Fibroblast of lung (primary cell): ENCODE results near the gene TRMT61A. TPM values are rescaled to one million over a fixed set of nuclear protein-coding genes. Genes with fewer than 3 reads are reported as not detected.

Experiments
- DNase-seq, 2 donors: peaks; one replicate each; pipeline versions ENCODE4 v3.0.0 to v3.0.0-alpha.2; 2010; ENCODE audit warnings: low read depth in 2 of 2
- H2AFZ ChIP-seq: 2 replicates; pipeline ENCODE4 v1.5.1; 2012; ENCODE audit warnings: low read length, control low read depth, inconsistent platforms
- H3K27ac ChIP-seq: 2 replicates; pipeline ENCODE4 v1.5.1; 2011; ENCODE audit warnings: low read length, control low read depth; ENCODE audit not compliant: insufficient read depth
- H3K27me3 ChIP-seq: 2 replicates; pipeline ENCODE4 v1.5.1; 2011; ENCODE audit warnings: mild to moderate bottlenecking, low read length; ENCODE audit not compliant: control insufficient read depth, insufficient read depth
- H3K36me3 ChIP-seq: 2 replicates; pipeline ENCODE4 v1.5.1; 2011; ENCODE audit warnings: low read length; ENCODE audit not compliant: control insufficient read depth, insufficient read depth
- H3K4me1 ChIP-seq: 2 replicates; pipeline ENCODE4 v1.5.1; 2011; ENCODE audit warnings: low read length; ENCODE audit not compliant: control insufficient read depth, insufficient read depth; ENCODE audit errors: extremely low read depth
- H3K4me2 ChIP-seq: 2 replicates; pipeline ENCODE4 v1.5.1; 2011; ENCODE audit warnings: low read length, control low read depth; ENCODE audit not compliant: insufficient read depth; ENCODE audit errors: extremely low read depth
- H3K4me3 ChIP-seq, 4 experiments: fragments of 200-600 bp in 1 of 4; sonication (generic) in 1 of 4; replicated peaks in 1 of 4; 2 replicates each; pipeline ENCODE4 v1.5.1; 2011 to 2016; ENCODE audit warnings: low read length in 4 of 4, low read depth in 3 of 4, mild to moderate bottlenecking in 3 of 4, control low read depth in 2 of 4, inconsistent platforms in 1 of 4, mixed read lengths in 1 of 4; ENCODE audit not compliant: insufficient read depth in 1 of 4; ENCODE audit errors: control extremely low read depth in 1 of 4
- H3K79me2 ChIP-seq: 2 replicates; pipeline ENCODE4 v1.5.1; 2012; ENCODE audit warnings: mild to moderate bottlenecking, low read length, inconsistent platforms; ENCODE audit not compliant: control insufficient read depth, insufficient read depth
- H3K9ac ChIP-seq: 2 replicates; pipeline ENCODE4 v1.5.1; 2011; ENCODE audit warnings: mild to moderate bottlenecking, low read length, control low read depth; ENCODE audit not compliant: insufficient read depth
- H3K9me3 ChIP-seq: 2 replicates; pipeline ENCODE4 v1.5.1; 2012; ENCODE audit warnings: low read depth, low read length; ENCODE audit not compliant: control insufficient read depth, insufficient read depth
- H4K20me1 ChIP-seq: 2 replicates; pipeline ENCODE4 v1.5.1; 2011; ENCODE audit warnings: low read length; ENCODE audit not compliant: control insufficient read depth, insufficient read depth; ENCODE audit errors: extremely low read depth
- CTCF ChIP-seq, 2 donors: IDR thresholded peaks in 1 of 2; conservative IDR thresholded peaks in 1 of 2; 1 replicate in 1 of 2; 2 replicates in 1 of 2; pipeline ENCODE4 v1.5.1; 2011 to 2012; ENCODE audit warnings: low read length in 2 of 2, control low read depth in 1 of 2, inconsistent platforms in 1 of 2, low read depth in 1 of 2, mild to moderate bottlenecking in 1 of 2
- EZH2 ChIP-seq: IDR thresholded peaks from 2 replicates; pipeline ENCODE4 v1.5.1; 2012; ENCODE audit warnings: low read length, control low read depth, mild to moderate bottlenecking; ENCODE audit errors: missing control alignments
- polyA plus RNA-seq, 2 donors: library from polyadenylated mRNA; depleted of rRNA in 1 of 2; stranded (reverse) in 1 of 2; unstranded in 1 of 2; fragments of >200 nt; gene quantifications; 2 replicates each; pipeline ENCODE4 v1.2.1, GENCODE V29; 2011 to 2012; ENCODE audit warnings: missing spikeins in 1 of 2
- total RNA-seq: library from RNA; depleted of rRNA; stranded (reverse); fragments of >200 nt; gene quantifications from 2 replicates; pipeline ENCODE4 v1.2.1, GENCODE V29; 2014

The TRMT61A gene
- total and polyA plus RNA-seq, 2 donors (not counting 1 experiment from before 2014, with no cell fraction given), result 4.2 to 10.6 TPM

DNA sequence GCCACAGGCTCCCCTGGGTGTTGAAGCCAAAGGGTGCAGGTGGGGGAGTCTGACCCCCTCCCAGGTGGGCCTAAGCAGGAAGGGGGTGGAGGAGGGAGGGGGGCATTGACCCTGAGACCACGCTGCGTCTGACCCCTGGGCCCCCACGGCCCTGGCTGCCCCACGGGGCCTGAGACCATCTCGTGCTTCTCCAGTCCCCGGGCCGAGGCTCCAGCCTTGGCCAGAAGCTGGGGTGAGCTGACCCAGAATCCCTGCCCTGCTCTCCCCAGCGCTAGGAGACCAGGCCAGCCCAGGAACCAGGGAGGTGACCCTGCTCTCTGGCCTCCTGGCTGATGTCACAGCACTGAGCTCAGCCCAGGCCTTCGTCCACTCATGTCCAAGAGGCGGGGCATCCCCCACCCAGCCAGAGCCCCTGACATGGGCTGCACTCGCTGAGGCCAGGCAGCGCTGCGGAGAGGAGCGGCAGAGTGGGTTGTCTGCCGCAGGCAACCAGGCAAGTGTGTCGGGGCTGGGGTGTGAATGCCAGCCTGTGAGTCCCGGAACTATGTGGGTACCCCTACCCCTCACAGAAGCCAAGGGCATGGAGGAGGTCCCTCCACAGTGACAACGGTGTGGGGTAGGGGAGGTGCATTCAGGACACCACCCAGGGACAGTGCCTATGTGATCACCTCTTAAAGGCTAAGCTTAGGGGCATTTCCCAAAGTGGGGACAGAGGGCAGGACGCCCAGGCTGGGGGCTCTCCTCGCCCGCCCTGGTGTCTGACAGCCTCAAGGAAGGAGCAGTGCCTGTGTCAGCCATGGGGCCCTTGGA is 6.3 kb downstream of the TRMT61A start:
- H3K9me3 ChIP-seq, result no peaks in the 10 kb centered on the region
- H3K4me3 ChIP-seq, result no peak overlapping the region
- H3K79me2 ChIP-seq, result peaks cover 15% of the 10 kb centered on the region
- H3K4me1 ChIP-seq, result peaks cover 10% of the 10 kb centered on the region
- H3K36me3 ChIP-seq, result peaks cover 5% of the 10 kb centered on the region
- no peaks in the 10 kb centered on the region for H3K27me3 ChIP-seq
- H3K27ac ChIP-seq, result no peak overlapping the region
- no peak overlapping the region for H3K4me2 ChIP-seq
- TF ChIP-seq CTCF (conservative IDR thresholded peaks at IDR 0.05 in 1 of 2, IDR thresholded peaks at IDR 0.05 in 1 of 2; ENCODE audit: low read depth in 1 of 2, low read length in 2 of 2) (no peak), EZH2 (no peak)
- no peaks in the 10 kb centered on the region for H4K20me1 ChIP-seq
- DNase-seq, result no peak
- no peak overlapping the region for H2AFZ ChIP-seq
- no peak overlapping the region for H3K9ac ChIP-seq

DNA sequence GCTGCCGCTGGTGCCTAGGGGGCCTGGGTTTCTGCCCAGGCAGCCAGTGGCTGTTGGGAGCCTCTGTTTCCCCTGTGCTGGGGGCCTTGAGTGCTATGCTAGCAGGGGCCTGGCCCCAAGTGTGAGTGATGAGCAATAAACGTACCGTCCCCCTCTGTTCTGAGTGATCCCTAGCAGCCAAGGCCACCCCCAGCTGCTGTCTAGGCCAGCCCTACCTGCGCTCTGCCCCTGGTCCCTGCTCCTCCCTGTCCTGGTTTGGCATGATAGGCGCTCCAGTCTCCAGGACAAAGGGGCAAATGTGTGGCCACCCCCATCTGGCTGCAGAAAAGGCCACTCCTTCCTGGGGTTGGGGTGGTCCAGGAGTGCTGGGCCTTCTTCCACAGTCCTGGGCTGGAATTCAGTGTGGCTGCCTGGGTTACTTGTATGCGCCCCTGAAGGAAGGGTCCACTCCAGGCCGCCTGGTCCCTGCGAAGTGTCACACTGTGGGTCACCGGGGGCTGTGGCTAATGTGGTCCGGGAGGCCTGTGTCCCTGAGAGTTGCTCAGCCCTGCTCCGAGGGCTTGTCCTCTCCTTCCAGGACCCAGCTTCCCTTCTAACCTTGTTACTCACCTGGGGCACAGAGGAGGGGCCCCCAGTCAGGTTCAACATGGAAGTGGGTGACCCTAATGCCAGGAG is 7.0 kb downstream of the TRMT61A start:
- Histone ChIP-seq H3K27ac (no peak overlapping the region), H3K4me2 (no peak overlapping the region), H3K36me3 (peaks cover 5% of the 10 kb centered on the region), H3K9ac (no peak overlapping the region), H3K9me3 (no peaks in the 10 kb centered on the region), H4K20me1 (no peaks in the 10 kb centered on the region), H3K4me1 (peaks cover 17% of the 10 kb centered on the region), H3K27me3 (no peaks in the 10 kb centered on the region), H3K79me2 (peaks cover 8% of the 10 kb centered on the region), H3K4me3 (no peak overlapping the region), H2AFZ (no peak overlapping the region)
- TF ChIP-seq CTCF (conservative IDR thresholded peaks at IDR 0.05 in 1 of 2, IDR thresholded peaks at IDR 0.05 in 1 of 2; ENCODE audit: low read depth in 1 of 2, low read length in 2 of 2), result no peak
- TF ChIP-seq EZH2, result no peak
- DNase-seq, result no peak

DNA sequence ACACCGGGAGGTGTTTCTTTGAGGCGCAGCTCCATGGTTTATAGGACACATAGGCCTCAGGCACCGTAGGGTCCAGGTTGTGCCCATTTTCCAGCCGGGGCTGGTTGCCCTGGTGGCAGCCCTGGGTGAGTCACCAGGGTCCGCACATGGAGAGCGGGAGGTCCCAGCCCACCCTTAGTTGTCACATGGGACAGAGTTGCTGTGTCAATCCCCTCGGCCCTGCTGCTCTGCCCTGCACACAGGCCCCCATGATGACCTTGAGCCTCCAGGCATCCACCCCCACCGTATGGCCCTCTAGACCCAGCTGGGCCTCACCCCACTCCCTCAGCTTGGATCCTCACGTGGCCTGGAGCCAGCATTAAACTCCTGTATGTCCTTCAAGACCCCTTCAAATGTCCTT is 7.7 kb downstream of the TRMT61A start:
- peaks cover 24% of the 10 kb centered on the region for H3K4me1 ChIP-seq
- H3K9me3 ChIP-seq, result no peaks in the 10 kb centered on the region
- DNase-seq, result no peak
- no peaks in the 10 kb centered on the region for H3K27me3 ChIP-seq
- no peak for TF ChIP-seq EZH2
- TF ChIP-seq CTCF (conservative IDR thresholded peaks at IDR 0.05 in 1 of 2, IDR thresholded peaks at IDR 0.05 in 1 of 2; ENCODE audit: low read depth in 1 of 2, low read length in 2 of 2), result no peak
- H3K36me3 ChIP-seq, result peaks cover 5% of the 10 kb centered on the region
- no peak overlapping the region for H3K9ac ChIP-seq
- no peak overlapping the region for H3K4me3 ChIP-seq
- H3K4me2 ChIP-seq, result no peak overlapping the region
- H3K27ac ChIP-seq, result no peak overlapping the region
- no peak overlapping the region for H2AFZ ChIP-seq
- H3K79me2 ChIP-seq, result peaks cover 3% of the 10 kb centered on the region
- H4K20me1 ChIP-seq, result no peaks in the 10 kb centered on the region
